AG04449 (cell line): ENCODE data around the gene ZNF17.
A peak's percentile ranks its signal among the peaks of the same experiment; 100 is the strongest.

Source experiments
- CTCF ChIA-PET: fragments of 350-600 bp; formaldehyde crosslinking; extraction: SDS; loops from one replicate; lab custom pipeline; 2021; ENCODE audit warnings: antibody characterized with exemption; lab: Yijun Ruan, JAX
- POLR2A ChIA-PET: fragments of 400-600, 350-600 bp; formaldehyde crosslinking; extraction: SDS; loops from one replicate; lab custom pipeline; 2020; ENCODE audit warnings: antibody characterized with exemption, inconsistent platforms; lab: Yijun Ruan, JAX
- DNase-seq: peaks from one replicate; pipeline ENCODE4 v3.0.0-alpha.2; 2010; ENCODE audit warnings: low read depth, low spot score
- H3K4me3 ChIP-seq: 2 replicates; pipeline ENCODE4 v1.5.1; 2011; ENCODE audit warnings: low read depth, mild to moderate bottlenecking, control low read depth, low read length
- CTCF ChIP-seq: IDR thresholded peaks from one replicate; pipeline ENCODE4 v1.5.1; 2011; ENCODE audit warnings: mild to moderate bottlenecking, moderate library complexity, low read length, control low read depth, inconsistent platforms; ENCODE audit not compliant: insufficient read depth; ENCODE audit errors: missing control alignments

ZNF17 gene

GRCh38 chr19:57436417-57436816 lies 25.5 kb downstream of the ZNF17 start:
- POLR2A ChIA-PET, result no interaction called here
- no peak for TF ChIP-seq CTCF
- DNase-seq, result no peak
- CTCF ChIA-PET, result interaction anchor here (1.0 to 1.1 kb wide), 2 partner anchors 30 kb away, joined by 4 read pairs; no protein-coding TSS in a partner anchor
- peak overlapping the region; percentile 90 for H3K4me3 ChIP-seq

GRCh38 chr19:57437931-57438330 lies 27.0 kb downstream of the ZNF17 start:
- DNase-seq, result no peak
- ChIA-PET CTCF (no interaction called here), POLR2A (no interaction called here)
- no peak overlapping the region for H3K4me3 ChIP-seq
- no peak for TF ChIP-seq CTCF

GRCh38 chr19:57438925-57439324 lies 28.0 kb downstream of the ZNF17 start:
- ChIA-PET CTCF (interaction anchor here (0.6 kb wide), 1 partner anchor 39 kb away, joined by 3 read pairs; the partner anchor contains the start of gene ZNF772), POLR2A (no interaction called here)
- no peak for DNase-seq
- no peak for TF ChIP-seq CTCF
- no peak overlapping the region for H3K4me3 ChIP-seq

- POLR2A ChIA-PET, result no interaction called here
- H3K4me3 ChIP-seq, result no peak overlapping the region
- CTCF ChIA-PET, result no interaction called here
- TF ChIP-seq CTCF, result no peak
- DNase-seq, result no peak
These were observed 31.2 kb downstream of the ZNF17 start for GRCh38 chr19:57441979-57442752.

- no peak overlapping the region for H3K4me3 ChIP-seq
- no peak for TF ChIP-seq CTCF
- ChIA-PET CTCF (no interaction called here), POLR2A (no interaction called here)
- no peak for DNase-seq
These were observed 32.2 kb downstream of the ZNF17 start for GRCh38 chr19:57443121-57443696.

GRCh38 chr19:57452307-57452706 lies 41.3 kb downstream of the ZNF17 start:
- ChIA-PET CTCF (no interaction called here), POLR2A (no interaction called here)
- no peak overlapping the region for H3K4me3 ChIP-seq
- DNase-seq, result no peak
- no peak for TF ChIP-seq CTCF
